GM18519 (cell line): ENCODE data around the gene GRM1.

Experiments used
- ATAC-seq: cut with Tn5 transposase; IDR thresholded peaks from one replicate; pipeline ENCODE4 v1.9.1; 2021; ENCODE audit warnings: mild to moderate bottlenecking, moderate library complexity; ENCODE audit not compliant: unreplicated experiment, low FRiP score

GRM1 gene

GRCh38 chr6:146434732-146435390, 406.0 kb downstream of the GRM1 start:
- no peak for ATAC-seq

DNA sequence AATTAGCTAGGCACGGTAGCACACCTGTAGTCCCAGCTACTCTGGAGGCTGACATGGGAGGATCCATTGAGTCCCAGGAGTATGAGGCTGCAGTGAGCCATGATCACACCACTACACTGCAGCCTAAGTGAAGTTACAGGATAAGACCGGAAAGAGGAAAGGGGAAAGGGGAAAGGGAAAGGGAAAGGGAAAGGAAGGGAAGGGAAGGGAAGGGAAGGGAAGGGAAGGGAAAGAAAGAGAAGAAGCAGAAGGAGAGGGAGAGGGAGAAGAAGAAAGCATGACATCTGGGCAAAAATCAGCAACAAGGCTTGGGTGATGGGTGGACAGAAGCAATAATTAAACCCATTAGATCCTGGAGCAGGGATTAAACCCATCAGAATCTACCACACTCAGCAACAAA, 413.0 kb downstream of the GRM1 start:
- ATAC-seq, result no peak

DNA sequence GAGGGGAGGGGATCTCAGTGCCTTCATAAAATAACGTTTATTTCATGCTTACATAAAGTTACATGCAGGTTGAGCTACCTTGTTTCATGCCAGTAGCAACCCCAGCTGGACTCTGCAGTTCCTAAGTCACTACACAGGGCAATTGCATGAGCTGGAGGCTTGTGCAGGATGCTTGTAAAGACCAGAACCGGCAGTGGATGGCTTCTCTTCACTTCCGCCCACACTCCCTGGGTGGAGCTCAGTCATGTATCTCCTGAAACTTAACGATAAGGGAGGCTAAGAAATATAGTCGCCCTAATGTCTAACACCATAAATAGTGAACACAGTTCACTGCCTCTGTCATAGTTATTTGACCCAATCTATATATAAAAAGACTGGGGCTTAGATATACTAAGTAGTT, 415.3 kb downstream of the GRM1 start:
- no peak for ATAC-seq

GRCh38 chr6:146445233-146445632, 416.4 kb downstream of the GRM1 start:
- no peak for ATAC-seq

GRCh38 chr6:146456886-146457285, 428.0 kb downstream of the GRM1 start:
- no peak for ATAC-seq

DNA sequence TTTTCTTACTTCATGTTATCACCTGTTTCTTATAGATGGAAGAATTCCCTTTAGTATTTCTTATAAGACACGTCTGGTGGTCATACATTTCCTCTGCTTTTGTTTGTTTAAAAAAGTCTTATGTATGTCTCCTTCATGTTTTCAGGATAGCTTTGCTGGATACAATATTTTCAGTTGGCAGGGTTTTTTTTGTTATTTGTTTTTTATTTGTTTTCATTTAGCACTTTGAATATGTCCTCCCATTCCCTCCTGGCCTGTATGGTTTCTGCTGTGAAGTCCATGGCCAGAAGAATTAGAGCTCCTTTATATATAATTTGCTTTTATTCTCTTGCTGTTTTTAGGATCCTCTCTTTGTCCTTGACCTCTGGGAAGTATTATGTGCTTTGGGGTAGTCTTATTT, 432.1 kb downstream of the GRM1 start:
- ATAC-seq, result no peak

GRCh38 chr6:146470091-146470770, 441.4 kb downstream of the GRM1 start:
- ATAC-seq, result no peak

GRCh38 chr6:146472918-146473317, 444.1 kb downstream of the GRM1 start:
- ATAC-seq, result no peak

DNA sequence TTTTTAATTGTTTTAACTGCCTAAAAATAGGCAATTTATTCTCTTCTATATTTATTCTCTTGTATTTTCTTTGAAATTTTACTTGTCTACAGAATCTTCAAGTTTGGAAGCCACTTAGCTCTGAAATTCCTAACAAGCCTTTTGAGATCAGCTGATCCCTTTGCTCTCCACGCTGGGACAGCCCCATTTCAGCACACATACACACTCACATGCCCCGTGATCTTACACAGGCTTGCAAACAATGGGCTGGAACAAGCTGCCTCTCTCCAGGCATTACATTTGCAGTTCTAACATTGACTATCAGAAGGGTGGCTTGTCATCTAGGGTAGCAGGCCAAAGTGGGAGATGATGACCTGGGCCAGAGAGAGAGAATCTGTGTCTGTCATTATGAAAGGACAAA, 452.7 kb downstream of the GRM1 start:
- ATAC-seq, result no peak

DNA sequence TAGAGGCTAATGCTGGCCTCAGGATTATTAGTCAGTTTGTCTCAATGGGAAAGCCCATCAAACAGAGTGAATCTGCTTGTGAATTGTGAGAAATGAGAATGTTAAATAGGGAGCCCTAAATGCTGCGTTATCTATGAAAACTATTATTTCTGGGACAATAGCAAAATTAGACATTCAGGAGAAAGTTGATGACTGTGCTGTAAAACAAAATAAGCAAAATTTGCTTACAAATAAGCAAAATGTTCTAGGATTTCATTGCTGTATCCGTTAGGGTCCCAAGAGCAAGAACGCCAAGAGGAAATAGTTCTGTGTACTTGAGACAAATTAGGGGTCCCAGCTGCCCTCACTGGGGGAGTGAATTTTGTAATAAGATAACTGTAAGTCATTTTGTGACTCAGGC, 455.5 kb downstream of the GRM1 start:
- no peak for ATAC-seq
